K562 (cell line): ENCODE results near the gene NTN4. TPM values are rescaled to one million over a fixed set of nuclear protein-coding genes. Genes with fewer than 3 reads are reported as not detected.

Source experiments
- ATAC-seq: fragments of 200-7000 bp; cut with Tn5 transposase; 3 replicates; pipeline ENCODE4 v1.9.1; 2020; ENCODE audit warnings: moderate library complexity
- BruUV-seq: library from RNA; stranded (reverse); fragments of 400-500 nt; replicated peaks from 2 replicates; lab custom pipeline; 2021; lab: Mats Ljungman, UMichigan
- CTCF ChIA-PET: fragments of 300-600 bp; formaldehyde crosslinking; extraction: SDS; loops from one replicate; lab custom pipeline; 2021; ENCODE audit warnings: low intra/inter-chr PET ratio; lab: Yijun Ruan, JAX
- POLR2A ChIA-PET: fragments of 300-600, 350-650 bp; sonication (Branson Sonifier 250); formaldehyde crosslinking; extraction: SDS; loops from one replicate; lab custom pipeline; 2021; ENCODE audit warnings: antibody characterized with exemption, inconsistent platforms; lab: Yijun Ruan, JAX
- DNase-seq, 4 experiments: peaks; one replicate each; pipeline versions ENCODE4 v3.0.0 to v3.0.0-alpha.2; 2011 to 2018; ENCODE audit warnings: low spot score in 3 of 4, mixed read lengths in 3 of 4; ENCODE audit errors: extremely low read depth in 1 of 4
- FAIRE-seq: peaks from 2 replicates; lab custom pipeline; 2011; peaks lifted over from hg19 to GRCh38; lab: Jason Lieb, UNC
- H2AFZ ChIP-seq: 2 replicates; pipeline ENCODE4 v1.6.0; 2011; ENCODE audit warnings: low read depth, low read length, control low read depth, inconsistent platforms
- H3K27ac ChIP-seq: fragments of 200-600 bp; 3 replicates; pipeline ENCODE4 v1.8.0; 2011; ENCODE audit warnings: low read depth, mild to moderate bottlenecking, control low read depth, inconsistent platforms, low read length, moderate library complexity, mixed read lengths; ENCODE audit errors: extremely low read depth
- H3K27me3 ChIP-seq, 2 experiments: fragments of 300-600 bp in 1 of 2; 2 replicates in 1 of 2; 3 replicates in 1 of 2; pipeline versions ENCODE4 v1.6.0 to v1.8.0; 2011; ENCODE audit warnings: inconsistent platforms in 2 of 2, low read length in 2 of 2, mild to moderate bottlenecking in 1 of 2, mixed read lengths in 1 of 2, moderate library complexity in 1 of 2; ENCODE audit not compliant: control insufficient read depth in 2 of 2, insufficient read depth in 2 of 2
- H3K36me3 ChIP-seq: fragments of 300-600 bp; 3 replicates; pipeline ENCODE4 v1.8.0; 2011; ENCODE audit warnings: mild to moderate bottlenecking, low read length, inconsistent platforms; ENCODE audit not compliant: control insufficient read depth, insufficient read depth
- H3K4me1 ChIP-seq, 2 experiments: fragments of 200-600 bp in 1 of 2; replicated peaks in 1 of 2; 2 replicates in 1 of 2; 3 replicates in 1 of 2; pipeline versions ENCODE4 v1.5.1 to v1.8.0; 2011; ENCODE audit warnings: inconsistent platforms in 2 of 2, low read length in 2 of 2, mild to moderate bottlenecking in 1 of 2, mixed read lengths in 1 of 2, moderate library complexity in 1 of 2; ENCODE audit not compliant: control insufficient read depth in 2 of 2, insufficient read depth in 2 of 2
- H3K4me2 ChIP-seq: 2 replicates; pipeline ENCODE4 v1.6.1; 2011; ENCODE audit warnings: low read length, control low read depth, inconsistent platforms, mixed read lengths; ENCODE audit not compliant: insufficient read depth
- H3K4me3 ChIP-seq: fragments of 200-600 bp; sonication (generic), shearing (Covaris generic); 2 replicates; pipeline ENCODE4 v1.5.1; 2016; ENCODE audit warnings: control low read depth, inconsistent platforms
- H3K79me2 ChIP-seq: fragments of 200-600 bp; 3 replicates; pipeline ENCODE4 v1.8.0; 2011; ENCODE audit warnings: low read length, inconsistent platforms; ENCODE audit not compliant: control insufficient read depth, insufficient read depth
- H3K9ac ChIP-seq, 2 experiments: 2 replicates each; pipeline versions ENCODE4 v1.6.0 to v1.6.1; 2011; ENCODE audit warnings: low read depth in 2 of 2, low read length in 2 of 2, control low read depth in 1 of 2, inconsistent platforms in 1 of 2, mild to moderate bottlenecking in 1 of 2, mixed read lengths in 1 of 2; ENCODE audit not compliant: insufficient read depth in 1 of 2
- H3K9me1 ChIP-seq: one replicate; pipeline ENCODE4 v1.6.0; 2011; ENCODE audit warnings: inconsistent platforms, mild to moderate bottlenecking, low read length, moderate library complexity; ENCODE audit not compliant: control insufficient read depth, insufficient read depth
- H3K9me3 ChIP-seq: replicated peaks from 2 replicates; pipeline ENCODE4 v1.5.1; 2011; ENCODE audit warnings: low read depth, low read length, inconsistent platforms; ENCODE audit not compliant: control insufficient read depth, insufficient read depth
- H4K20me1 ChIP-seq: replicated peaks from 2 replicates; pipeline ENCODE4 v1.6.1; 2011; ENCODE audit warnings: low read length, inconsistent platforms, mixed read lengths; ENCODE audit not compliant: control insufficient read depth, insufficient read depth
- ATF1 ChIP-seq, 2 experiments: fragments of 450-650 bp in 1 of 2; IDR thresholded peaks; 2 replicates each; pipeline ENCODE4 v1.6.1; 2016; ENCODE audit warnings: missing compliant biosample characterization in 1 of 2, missing genetic modification characterization in 1 of 2
- CREB1 ChIP-seq, 2 experiments: sonication (generic) in 1 of 2; formaldehyde crosslinking in 1 of 2; IDR thresholded peaks; 2 replicates each; pipeline versions ENCODE4 v1.6.1 to v1.8.0; 2012 to 2022; ENCODE audit warnings: inconsistent platforms in 1 of 2, mild to moderate bottlenecking in 1 of 2, missing genetic modification reagents in 1 of 2, moderate library complexity in 1 of 2
- CREM ChIP-seq: IDR thresholded peaks from 2 replicates; pipeline ENCODE4 v1.6.1; 2014; ENCODE audit warnings: antibody characterized with exemption, low read depth
- FOXA1 ChIP-seq: fragments of 450-650 bp; IDR thresholded peaks from 2 replicates; pipeline ENCODE4 v1.6.1; 2016; ENCODE audit warnings: mild to moderate bottlenecking, borderline replicate concordance
- MBD2 ChIP-seq: sonication (generic); IDR thresholded peaks from 2 replicates; pipeline ENCODE4 v1.6.1; 2016; ENCODE audit warnings: low read depth, borderline replicate concordance
- TBL1XR1 ChIP-seq, 2 experiments: IDR thresholded peaks; 2 replicates each; pipeline ENCODE4 v1.6.1; 2012; ENCODE audit warnings: improper control_type of control experiment in 2 of 2, low read length in 2 of 2, mild to moderate bottlenecking in 1 of 2
- TCF3 ChIP-seq: sonication (generic); formaldehyde crosslinking; IDR thresholded peaks from 2 replicates; pipeline ENCODE4 v1.4.0; 2020; ENCODE audit warnings: mild to moderate bottlenecking, missing genetic modification reagents
- XRCC3 ChIP-seq: fragments of 450-650 bp; IDR thresholded peaks from 2 replicates; pipeline ENCODE4 v1.6.1; 2017; ENCODE audit warnings: mild to moderate bottlenecking, moderate library complexity
- ZNF347 ChIP-seq: fragments of 450-650 bp; formaldehyde crosslinking; IDR thresholded peaks from 2 replicates; pipeline ENCODE4 v1.4.0; 2020; ENCODE audit warnings: low read depth, mild to moderate bottlenecking, moderate library complexity
- ZNF431 ChIP-seq: sonication (generic); formaldehyde crosslinking; IDR thresholded peaks from 2 replicates; pipeline ENCODE4 v1.8.0; 2022; ENCODE audit warnings: mild to moderate bottlenecking, missing genetic modification reagents
- WGBS: fragments of 100-300 bp; shearing (Covaris generic); methylation state at CpG from one replicate; pipeline ENCODE4 v1.1.6; 2016; ENCODE audit warnings: low coverage, mixed read lengths; ENCODE audit not compliant: insufficient coverage; ENCODE audit errors: missing lambda C conversion rate; 5-methylcytosine and 5-hydroxymethylcytosine counted together
- in situ Hi-C: fragments of 300-500 bp; cut with MboI; formaldehyde crosslinking; loops from 4 replicates; pipeline ENCODE4 v1.15.0; 2018; ENCODE audit warnings: inconsistent platforms, mixed read lengths
- intact Hi-C: fragments of 100-400 bp; cut with micrococcal nuclease; formaldehyde crosslinking; loops from 2 replicates; pipeline ENCODE4 v1.14.2; 2022
- polyA plus RNA-seq, 8 experiments: library from polyadenylated mRNA; depleted of rRNA in 4 of 8; stranded (reverse) in 5 of 8; unstranded in 3 of 8; fragments of >200 nt; fragmentation: Nextera tagmentation in 2 of 8; fragmentation: Illumina TruSeq in 1 of 8; extraction: Ambion mirVana in 2 of 8; extraction: Trizol in 1 of 8; gene quantifications; 2 replicates each; pipeline versions ENCODE4 v1.2.1 to v1.2.3, GENCODE V29; 2011 to 2014; ENCODE audit warnings: inconsistent platforms in 1 of 8, missing spikeins in 1 of 8
- total RNA-seq, 7 experiments: library from RNA; depleted of rRNA in 6 of 7; stranded (reverse); fragments of >200 nt in 6 of 7; fragmentation: Illumina TruSeq in 2 of 7; extraction: Trizol in 2 of 7; gene quantifications; 2 replicates each; pipeline versions ENCODE4 v1.2.1 to v1.2.3, GENCODE V29; 2011 to 2021; ENCODE audit warnings: low replicate concordance in 1 of 7
- TF ChIP-seq, protein P1 (sequence below): sonication (generic); formaldehyde crosslinking; IDR thresholded peaks from 2 replicates; pipeline ENCODE4 v1.8.0; 2023; ENCODE audit warnings: mild to moderate bottlenecking, missing genetic modification reagents

The NTN4 gene
- total and polyA plus RNA-seq, 9 of the 15 experiments (the other 6 are each of a cell fraction or from before 2014, with no cell fraction given) = 0.13 TPM; not detected in 8

DNA sequence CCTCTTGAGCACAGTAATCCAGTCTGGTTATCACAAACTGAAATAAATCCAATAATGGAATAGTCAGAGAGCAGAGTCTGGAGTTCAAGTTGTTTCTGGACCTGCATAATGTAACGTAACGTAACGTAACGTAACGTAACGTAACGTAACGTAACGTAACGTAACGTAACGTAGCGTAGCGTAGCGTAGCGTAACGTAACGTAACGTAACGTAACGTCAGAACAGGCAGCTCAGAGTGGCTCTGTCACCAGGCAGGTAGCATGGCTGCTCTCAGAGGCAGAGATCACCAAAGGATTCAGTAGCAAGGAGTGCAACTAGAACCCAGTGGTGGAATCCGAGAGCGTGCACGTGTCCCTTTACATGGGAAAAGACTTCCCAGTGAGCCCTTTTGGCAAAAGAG is 153.6 kb downstream of the NTN4 start:
- Histone ChIP-seq H3K4me1 (no peaks in the 10 kb centered on the region), H3K9me1 (no peaks in the 10 kb centered on the region), H3K9me3 (no peaks in the 10 kb centered on the region), H3K4me2 (no peak overlapping the region), H4K20me1 (no peaks in the 10 kb centered on the region), H2AFZ (no peak overlapping the region), H3K27ac (no peak overlapping the region), H3K27me3 (peaks cover 0 to 8% of the 10 kb centered on the region in 2 experiments; a peak in 2 of 5 replicates), H3K79me2 (no peaks in the 10 kb centered on the region), H3K36me3 (no peaks in the 10 kb centered on the region), H3K9ac (no peak overlapping the region), H3K4me3 (no peak overlapping the region)
- intact Hi-C loops = no loop called here
- DNase-seq (no peak), FAIRE-seq (no peak), ATAC-seq (no peak)
- TF ChIP-seq ZNF347 (CRISPR knock-in tag) (no peak), TCF3 (CRISPR knock-in tag) (no peak), CREB1 (IDR thresholded peaks at IDR 0.05) (peak; percentile 97), CREB1 (CRISPR knock-in tag; IDR thresholded peaks at IDR 0.05) (peak; percentile 94), CREM (peak; percentile 90), TBL1XR1 (IDR thresholded peaks at IDR 0.05; ENCODE audit: low read length in 2 of 2) (peak in 1 of 2 experiments; percentile 60; a peak in 2 of 4 replicates), ZNF431 (CRISPR knock-in tag) (no peak), FOXA1 (no peak), ATF1 (CRISPR knock-in tag; IDR thresholded peaks at IDR 0.05) (peak; percentile 37; the same call in 1 of the 2 replicates), ATF1 (tag; IDR thresholded peaks at IDR 0.05) (peak; percentile 96), MBD2 (no peak), XRCC3 (no peak)
- TF ChIP-seq, protein P1, sequence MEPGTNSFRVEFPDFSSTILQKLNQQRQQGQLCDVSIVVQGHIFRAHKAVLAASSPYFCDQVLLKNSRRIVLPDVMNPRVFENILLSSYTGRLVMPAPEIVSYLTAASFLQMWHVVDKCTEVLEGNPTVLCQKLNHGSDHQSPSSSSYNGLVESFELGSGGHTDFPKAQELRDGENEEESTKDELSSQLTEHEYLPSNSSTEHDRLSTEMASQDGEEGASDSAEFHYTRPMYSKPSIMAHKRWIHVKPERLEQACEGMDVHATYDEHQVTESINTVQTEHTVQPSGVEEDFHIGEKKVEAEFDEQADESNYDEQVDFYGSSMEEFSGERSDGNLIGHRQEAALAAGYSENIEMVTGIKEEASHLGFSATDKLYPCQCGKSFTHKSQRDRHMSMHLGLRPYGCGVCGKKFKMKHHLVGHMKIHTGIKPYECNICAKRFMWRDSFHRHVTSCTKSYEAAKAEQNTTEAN (CRISPR knock-in tag) = no peak
- POLR2A ChIA-PET = no interaction called here
- BruUV-seq = no TSS peak
- in situ Hi-C loops = no loop called here
- CTCF ChIA-PET = no interaction called here
- WGBS = 46% methylated on average over 11 of the region's 24 CpGs
